GM12873 (cell line): ENCODE results near the gene TWIST1.

ENCODE experiments used
- CTCF ChIP-seq: IDR thresholded peaks from 2 replicates; pipeline ENCODE4 v1.5.1; 2012; ENCODE audit warnings: low read depth, mild to moderate bottlenecking, moderate library complexity, low read length, control low read depth; ENCODE audit not compliant: insufficient read depth; ENCODE audit errors: missing control alignments

The TWIST1 gene

DNA sequence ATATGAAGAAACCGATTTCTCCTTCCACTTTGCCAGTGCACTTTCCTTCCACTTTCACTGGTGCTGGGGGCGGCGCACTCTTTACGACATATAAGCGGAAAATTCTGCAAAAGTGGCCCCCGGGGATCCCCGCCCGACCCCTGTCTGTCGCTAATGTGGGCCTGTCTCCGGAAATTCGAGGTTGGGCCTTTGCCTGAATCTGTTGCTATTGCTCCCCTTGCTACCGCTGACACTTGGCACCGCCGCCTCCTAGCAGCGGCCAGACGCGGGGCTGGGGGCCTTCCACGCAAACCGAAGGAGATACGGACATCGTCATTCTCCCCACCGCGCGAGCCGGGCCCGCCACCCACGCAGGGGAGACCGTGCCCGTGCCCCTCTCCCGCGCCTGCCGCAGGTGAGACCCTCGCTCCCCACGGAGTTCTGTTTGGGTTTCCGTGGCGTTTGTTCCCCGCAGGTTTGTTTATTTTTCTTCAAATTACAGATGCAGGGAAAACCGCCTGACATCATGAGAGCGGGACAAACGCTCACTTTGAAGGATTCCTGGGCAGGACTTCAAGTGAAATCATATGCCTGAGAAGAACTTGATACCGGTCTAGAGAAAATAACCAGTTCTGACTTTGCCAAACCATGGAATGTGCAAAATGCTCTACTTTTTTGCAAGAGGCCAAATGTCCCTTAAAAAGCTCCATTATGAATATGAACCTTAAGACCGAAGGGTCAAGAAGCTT, 5.0 kb downstream of the TWIST1 start:
- TF ChIP-seq CTCF = no peak

- no peak for TF ChIP-seq CTCF
Observed at GRCh38 chr7:19111474-19112273, 5.8 kb downstream of the TWIST1 start.

DNA sequence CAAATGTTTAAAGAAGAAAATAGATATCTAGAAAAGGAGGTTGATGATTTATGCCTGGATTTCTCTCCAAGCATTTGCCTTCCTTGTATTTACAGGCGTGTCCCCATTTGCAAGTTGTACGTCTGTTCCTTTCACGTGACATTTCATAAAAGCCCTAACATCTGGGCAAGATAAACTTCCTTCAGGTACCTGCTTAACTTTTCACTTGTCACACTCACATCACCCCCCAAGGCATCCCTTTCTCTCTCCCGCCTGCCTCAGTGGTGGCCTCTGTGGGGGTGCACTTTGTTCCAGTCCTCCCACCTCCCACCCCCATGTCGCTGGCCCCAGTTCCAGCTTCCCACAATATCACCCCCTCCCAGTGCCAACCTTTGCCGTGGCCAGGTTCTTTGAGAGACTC, 6.7 kb downstream of the TWIST1 start:
- no peak for TF ChIP-seq CTCF

DNA sequence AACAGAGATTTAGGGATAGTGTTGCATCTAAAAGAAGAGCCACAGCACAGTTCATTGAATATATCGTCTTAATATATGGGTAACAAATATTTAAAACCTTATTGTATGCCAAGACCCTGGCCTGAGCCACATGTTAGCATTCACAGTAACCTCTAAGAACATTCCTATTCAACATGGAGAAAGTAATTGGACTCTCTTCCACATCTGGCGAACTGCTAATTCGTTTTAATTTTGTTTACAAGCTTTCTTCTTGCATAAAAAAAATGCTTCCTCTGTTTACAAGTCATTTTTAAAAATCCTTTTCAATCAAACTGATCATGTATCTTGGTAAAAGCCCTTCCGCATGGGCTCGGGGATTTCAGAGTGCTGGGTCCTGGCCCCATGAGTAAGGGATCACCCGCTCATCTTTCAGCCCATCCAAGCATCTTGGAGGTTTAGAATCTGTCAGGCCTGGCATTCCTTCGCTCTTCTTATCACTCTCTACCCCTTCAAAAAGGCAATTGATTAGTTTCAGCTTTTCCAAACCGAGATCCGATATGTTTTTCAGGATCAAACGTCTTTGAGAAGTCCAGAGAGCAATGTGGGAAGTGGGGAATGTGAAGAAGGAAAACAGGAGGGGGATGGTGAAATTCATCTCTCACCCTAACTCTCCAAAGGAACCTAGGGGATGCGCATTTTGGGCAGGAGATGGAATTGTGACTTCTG, 7.3 kb downstream of the TWIST1 start:
- no peak for TF ChIP-seq CTCF

GRCh38 chr7:19109000-19109946, 8.2 kb downstream of the TWIST1 start:
- TF ChIP-seq CTCF = no peak

DNA sequence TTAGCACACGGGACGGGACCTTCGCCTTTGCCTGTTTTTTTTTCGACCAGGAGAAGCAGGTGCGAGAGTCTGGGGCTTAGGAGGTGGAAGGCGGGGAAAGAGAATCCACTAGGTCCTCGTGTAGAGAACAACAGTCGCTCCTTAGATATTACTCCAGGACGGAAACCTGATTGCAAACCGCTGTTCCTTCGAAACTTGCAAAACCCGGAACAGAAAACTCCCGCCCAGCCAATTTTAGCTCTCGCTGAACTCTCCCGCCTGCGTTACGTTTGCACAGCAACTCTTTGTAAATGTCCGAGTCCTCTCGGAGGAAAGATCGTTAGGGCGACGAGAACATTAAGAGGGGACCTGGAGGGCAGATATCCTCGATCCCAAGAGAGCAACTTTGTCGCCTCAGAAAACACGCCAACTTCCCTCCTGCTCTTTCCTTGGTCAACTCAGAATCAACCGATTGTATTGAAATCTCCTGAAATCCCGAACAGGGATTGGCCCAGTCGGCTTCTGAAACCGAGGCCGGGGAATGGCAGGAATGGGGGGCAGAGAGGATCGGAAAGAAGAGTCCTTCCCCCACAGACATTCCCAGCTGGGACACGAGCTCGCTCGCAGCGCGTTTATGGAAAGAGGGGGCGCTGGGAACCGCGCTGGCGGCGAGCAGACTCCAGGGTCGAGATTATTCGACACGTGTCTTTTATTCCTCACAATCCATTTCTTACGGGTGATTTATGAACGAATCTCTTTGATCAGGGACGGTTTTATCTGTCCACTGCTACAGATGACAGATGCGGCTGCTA, 9.9 kb downstream of the TWIST1 start:
- TF ChIP-seq CTCF = no peak
